ENCODE results near the gene FARSA. TPM values are rescaled to one million over a fixed set of nuclear protein-coding genes. Genes with fewer than 3 reads are reported as not detected.
"Not testable (repeated sequence)": the region's sequence is repeated elsewhere in the genome, so short reads cannot be mapped to it uniquely, and the experiment has no call there.

Gene FARSA
- total RNA-seq, 1 experiment from 2014 or later, result 86.6 TPM

DNA sequence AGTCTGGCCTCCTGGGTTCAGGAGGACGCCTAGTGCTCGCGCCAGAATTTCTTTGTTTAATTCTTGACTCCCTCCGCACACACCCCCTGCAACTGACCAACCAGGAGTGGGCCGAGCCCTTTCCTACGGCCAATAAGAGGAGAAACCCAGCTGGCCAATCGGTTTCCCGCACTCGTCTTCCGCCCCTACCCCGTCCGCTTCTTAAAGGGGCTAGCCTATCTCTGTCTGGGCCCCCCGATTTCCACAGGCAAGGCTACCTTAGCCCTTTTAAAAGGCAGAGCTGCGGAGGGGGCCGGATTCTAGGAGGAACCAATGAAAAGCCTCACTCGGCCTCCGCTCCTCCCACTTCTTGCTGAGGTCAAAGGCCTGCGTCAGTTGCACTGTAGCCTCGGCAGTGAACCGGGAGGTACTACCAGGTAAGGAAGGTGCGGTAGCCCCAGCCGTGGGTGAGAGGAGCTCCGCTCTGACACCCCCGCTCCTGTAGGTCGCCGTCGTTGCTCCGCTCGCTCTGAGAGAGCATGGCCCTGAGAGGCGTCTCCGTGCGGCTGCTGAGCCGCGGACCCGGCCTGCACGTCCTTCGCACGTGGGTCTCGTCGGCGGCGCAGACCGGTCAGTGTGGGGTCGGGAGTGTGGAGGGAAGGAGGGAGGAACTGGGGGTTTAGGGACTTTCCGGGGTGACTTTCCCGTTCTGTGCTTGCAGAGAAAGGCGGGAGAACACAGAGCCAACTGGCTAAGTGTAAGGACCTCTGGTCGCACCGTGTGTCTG is 42.5 kb downstream of the FARSA start, which contains the start of gene GCDH:
Gene GCDH, plus strand, starts transcription at position 374 of the 766 bp plus-strand sequence. Its CDS starts 145 bp downstream, at position 519.
- peak; percentile 99 for DNase-seq (ENCODE audit: low read depth)

DNA sequence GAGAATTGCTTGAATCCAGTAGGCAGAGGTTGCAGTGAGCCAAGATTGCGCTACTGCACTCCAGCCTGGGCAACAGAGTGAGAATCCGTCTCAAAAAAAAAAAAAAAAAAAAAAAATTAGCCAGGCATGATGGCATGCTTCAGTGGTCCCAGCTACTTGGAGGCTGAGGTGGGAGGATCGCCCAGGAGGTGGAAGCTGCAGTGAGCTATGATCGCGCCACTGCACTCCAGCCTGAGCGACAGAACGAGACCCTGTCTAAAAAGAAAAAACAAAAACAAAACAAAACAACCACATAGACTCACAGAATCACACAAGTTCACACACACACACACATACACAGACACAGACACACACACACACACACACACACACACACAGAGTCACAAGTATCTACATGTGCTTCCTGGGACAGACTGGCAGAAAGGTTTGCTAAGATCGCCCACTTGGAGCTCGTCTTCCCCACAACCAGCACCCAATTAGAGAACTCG is 43.2 kb downstream of the FARSA start:
- not testable (repeated sequence) for DNase-seq (ENCODE audit: low read depth)

DNA sequence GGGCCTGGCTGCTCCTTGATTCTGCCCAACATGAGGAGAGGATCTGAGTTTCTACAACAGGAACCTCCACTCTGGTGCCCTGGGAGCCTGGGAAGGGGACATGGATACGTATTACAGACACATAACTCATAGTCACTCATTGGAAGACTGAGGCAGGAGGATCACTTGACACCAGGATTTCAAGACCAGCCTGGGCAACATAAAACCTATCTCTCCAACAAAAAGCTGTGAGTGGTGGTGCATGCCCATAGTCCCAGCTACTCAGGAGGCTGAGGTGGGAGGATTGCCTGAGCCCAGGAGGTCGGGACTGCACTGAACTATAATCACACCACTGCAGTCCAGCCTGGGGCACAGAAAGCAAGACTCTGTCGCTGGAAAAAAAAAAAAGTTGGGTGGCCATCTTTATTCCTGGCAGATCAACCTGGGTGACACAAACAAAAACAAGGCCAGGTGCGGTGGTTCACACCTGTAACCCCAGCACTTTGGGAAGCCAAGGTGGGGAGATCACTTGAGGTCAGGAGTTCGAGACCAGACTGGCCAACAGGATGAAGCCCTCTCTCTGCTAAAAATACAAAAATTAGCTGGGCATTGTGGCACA is 45.4 kb downstream of the FARSA start:
- no peak for DNase-seq (ENCODE audit: low read depth)

DNA sequence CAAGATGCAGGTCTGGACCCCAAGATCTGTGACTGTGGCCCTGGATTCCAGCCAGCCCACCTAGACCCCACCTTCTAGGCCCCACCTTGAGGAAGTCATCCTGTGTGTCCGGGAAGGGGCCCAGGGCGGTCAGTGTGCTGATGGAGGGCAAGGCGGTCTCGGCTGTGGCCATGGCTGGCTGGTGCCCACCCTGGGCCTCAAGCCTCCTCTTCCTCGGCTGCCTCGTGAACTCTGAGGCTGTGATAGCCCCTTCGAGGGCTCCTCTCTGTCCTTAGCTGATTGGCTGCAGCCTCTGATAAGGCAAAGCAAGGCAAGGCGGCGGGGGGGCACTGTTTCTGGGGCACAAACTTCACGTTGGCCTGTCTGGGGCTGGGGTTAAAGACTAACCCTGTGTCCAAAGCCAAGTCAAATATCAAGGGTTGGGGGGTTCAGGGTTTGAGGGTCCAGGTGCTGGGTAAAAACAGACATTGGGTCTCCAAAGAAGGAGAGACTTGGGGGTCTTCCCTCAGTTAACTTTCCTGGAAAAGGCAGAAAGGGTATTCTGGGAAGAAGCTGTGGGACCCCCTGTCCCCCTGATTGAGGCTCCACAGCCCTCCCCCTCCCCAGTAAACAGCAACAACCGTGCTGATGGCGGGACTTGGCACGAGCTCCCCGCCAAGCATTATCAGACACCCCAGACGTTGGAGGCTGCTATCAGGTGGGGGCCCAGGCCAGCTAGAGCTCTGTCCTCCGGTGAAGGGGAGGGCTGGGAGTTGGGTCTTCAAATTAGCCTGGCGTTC is 46.4 kb downstream of the FARSA start, which contains the start of gene KLF1:
Gene KLF1, minus strand, starts transcription at position 233 of the 779 bp plus-strand sequence. Its CDS starts 61 bp downstream, at position 172.
- DNase-seq (ENCODE audit: low read depth), result no peak

DNA sequence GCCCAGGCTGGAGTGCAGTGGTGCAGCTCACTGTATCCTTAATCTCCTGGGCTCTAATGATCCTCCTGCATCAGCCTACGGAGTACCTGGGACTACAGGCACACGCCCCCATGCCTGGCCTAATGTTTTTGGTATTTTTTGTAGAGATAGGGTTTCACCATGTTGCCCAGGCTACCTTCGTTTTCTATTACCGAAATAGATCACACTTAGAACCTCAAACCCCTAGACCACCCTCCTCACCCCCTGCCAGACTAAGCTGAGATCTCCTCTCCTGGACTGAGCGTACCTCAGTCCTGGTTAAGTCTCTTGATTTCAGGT is 46.9 kb downstream of the FARSA start:
- DNase-seq (ENCODE audit: low read depth), result no peak

DNA sequence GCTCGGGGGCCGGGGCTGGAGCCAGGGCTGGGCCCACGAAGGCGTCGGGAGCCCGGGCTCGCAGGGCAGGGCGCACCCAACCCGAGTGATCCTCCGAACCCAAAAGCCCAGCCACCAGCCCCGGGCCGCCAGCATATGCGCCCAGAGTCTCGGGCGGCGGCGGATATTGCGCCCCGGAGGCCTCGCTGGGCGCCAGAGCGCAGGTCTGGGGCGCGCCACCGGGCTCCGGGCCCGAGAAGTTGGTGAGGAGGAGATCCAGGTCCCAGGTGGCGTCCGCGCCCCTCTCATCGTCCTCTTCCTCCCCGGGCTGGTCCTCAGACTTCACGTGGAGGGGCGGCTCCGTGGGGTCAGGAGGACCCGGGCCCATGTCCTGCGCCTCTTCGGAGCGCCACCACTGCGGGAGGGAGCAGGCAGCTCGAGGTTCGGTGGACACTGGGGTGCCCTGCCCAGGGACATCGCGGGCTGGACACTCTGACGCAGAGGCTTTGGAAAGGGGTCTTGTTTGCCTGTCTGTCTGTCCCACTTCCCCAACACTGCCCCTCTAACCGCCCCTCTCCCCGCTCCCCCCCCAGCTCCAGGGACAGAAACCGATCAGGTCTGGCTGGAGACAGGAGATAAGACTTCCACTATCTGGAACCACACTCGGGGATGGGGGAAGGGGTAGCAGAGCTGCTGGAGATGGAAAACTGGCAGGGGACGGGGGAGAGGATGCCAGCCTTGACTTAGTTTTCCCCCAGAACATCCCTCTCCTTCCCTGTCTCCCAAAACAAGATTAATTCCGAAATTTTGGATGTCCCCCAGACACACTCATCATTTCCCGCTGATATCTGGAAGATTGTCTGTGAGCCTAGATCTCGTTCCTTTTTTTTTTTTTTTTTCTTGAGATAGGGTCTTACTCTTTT is 47.5 kb downstream of the FARSA start:
- DNase-seq (ENCODE audit: low read depth), result no peak

DNA sequence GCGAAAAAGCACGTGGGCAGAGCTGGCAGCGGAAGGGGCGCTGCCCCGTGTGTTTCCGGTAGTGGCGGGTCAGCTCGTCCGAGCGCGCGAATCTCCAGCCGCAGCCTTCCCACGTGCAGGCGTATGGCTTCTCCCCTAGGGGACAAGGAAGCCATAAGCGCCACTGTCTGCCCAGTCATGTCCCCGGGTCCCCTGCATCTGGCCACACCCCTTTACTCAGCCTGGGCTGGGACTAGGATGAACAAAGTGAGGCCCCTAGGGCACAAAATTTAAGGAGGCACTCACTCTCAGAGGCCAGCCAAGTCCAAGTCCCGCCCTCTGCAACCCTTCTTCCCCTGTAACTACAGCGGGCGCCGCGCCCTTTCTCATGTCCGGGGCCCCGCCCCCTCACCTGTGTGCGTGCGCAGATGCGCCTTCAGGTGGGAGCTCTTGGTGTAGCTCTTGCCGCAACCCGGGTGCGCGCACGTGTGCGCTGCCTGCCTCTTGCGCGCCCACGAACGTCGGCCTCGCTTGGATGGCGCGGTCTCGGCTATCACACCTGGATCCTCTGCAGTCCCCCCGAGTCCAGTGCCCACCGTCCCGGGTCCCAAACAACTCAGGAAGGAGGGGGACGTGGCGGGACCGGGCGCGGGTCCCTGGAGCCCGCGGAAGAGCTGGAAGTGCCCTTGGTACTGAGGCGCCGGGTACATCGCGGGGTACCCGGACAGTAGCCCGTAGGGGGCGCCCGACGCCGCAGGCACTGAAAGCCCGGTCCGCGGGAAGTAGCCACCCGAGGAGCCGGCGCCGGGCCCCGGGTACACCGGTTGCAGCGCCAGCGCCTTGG is 48.4 kb downstream of the FARSA start:
- DNase-seq (ENCODE audit: low read depth), result peak; percentile 35

DNA sequence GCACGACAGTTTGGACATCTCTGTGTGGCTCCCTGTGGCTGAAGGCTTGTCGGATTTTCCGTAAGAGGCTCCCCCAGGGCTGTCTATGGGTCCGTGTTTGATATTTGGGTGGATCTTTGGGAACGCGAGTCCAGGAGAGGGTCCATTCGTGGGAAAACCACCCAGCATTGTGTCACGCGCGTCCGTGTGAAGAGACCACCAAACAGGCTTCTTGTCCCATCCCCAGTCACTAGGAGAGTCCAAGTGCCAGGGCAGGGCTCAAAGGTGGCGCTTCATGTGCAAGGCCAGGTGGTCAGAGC is 48.9 kb downstream of the FARSA start:
- no peak for DNase-seq (ENCODE audit: low read depth)

DNA sequence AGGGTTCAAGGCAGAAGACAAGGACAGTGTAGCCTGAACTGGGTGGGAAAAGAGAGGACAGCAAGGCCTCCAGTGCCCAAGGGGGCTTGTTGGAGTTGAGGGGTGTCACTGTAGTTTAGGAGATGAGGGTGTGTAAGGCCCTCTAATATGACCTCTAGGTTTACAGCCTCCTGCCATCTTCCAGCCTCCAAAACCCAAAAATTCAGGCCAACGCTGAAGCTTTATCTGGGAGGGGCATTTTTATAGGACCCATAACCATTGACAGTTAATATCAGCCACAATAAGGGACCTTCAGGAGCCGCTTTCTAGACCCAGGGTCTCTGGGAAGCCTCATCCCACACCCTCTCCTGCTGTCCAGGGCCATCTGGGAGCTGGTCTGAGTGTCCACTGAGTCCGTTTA is 49.3 kb downstream of the FARSA start:
- no peak for DNase-seq (ENCODE audit: low read depth)

DNA sequence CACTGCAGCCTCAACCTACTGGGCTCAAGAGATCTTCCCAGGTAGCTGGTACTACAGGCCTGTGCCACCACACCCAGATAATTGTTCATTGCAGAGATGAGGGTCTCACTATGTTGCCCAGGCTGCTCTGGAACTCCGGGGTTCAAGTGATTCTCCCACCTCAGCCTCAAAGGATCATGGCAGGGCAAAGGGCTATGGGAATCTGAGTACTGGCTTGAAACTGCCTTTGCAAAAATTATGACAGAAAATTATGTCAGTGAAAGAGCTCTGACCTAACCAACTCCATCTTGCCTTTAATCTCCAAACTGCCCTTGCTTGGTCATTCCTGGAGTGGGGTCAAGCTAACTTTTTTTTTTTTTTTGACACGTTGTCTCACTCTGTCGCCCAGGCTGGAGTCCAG is 50.9 kb downstream of the FARSA start:
- no peak for DNase-seq (ENCODE audit: low read depth)

DNA sequence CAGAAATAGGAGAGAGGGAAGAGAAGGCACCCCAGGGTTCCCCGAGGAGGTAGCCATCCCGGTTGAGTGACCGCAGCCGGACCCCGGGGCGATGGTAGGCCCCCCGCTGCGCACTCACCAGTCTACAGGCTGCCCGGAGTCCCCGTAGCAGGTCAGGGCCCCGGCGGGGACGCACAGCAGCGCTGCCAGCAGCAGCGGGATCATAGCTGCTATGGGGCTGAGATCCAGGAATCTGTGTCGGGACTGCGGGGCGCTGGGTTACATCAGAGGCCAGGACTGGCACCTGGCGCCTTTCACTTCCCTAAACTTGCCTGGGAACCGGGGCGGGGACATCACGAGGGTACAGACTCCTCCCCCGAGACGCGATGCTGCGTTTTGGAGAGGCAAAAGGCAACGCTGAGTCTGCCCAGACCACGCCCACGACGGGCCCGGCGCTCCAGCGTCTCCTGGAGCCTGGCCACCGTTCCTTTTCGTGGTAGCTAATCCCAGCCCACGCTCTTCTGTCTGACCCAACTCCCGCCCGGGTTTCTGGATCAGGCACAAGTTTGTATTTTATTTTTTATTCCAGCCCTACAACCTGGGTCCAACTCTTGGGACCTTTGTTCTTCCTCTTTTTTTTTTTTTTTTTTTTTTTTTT is 52.2 kb downstream of the FARSA start, which contains the start of gene DNASE2:
Gene DNASE2, minus strand, starts transcription at position 278 of the 637 bp plus-strand sequence. Its CDS starts 74 bp downstream, at position 204.
- peak; percentile 95 for DNase-seq (ENCODE audit: low read depth)

DNA sequence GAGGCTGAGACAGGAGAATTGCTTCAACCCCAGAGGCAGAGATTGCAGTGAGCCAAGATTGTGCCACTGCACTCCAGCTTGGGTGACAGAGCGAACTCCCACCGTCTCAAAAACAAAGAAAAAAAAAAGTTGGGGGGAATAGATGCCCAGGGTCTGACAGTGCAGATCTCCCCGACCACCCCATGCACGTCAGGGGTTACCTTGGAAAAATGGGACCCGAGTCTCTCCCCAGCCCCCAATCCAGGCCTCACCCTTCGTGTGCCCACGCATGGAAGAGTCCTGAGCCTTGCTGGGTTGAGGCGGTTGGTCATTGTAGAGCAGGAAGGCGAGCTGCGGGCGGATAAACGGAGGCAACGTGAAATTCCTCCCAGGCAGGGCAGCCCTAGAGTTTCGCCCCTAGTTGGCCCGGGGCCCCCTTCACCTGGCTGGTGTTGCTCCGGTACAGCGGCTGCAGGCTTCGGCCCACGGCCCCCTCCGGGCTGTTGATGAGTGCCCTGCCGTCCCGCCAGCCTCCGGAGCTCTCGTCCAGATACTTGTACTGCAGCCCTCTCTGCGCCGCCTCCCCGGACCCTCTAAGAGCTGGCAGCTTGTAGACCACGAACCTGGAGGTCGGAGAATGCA is 52.9 kb downstream of the FARSA start:
- DNase-seq (ENCODE audit: low read depth), result peak; percentile 25

DNA sequence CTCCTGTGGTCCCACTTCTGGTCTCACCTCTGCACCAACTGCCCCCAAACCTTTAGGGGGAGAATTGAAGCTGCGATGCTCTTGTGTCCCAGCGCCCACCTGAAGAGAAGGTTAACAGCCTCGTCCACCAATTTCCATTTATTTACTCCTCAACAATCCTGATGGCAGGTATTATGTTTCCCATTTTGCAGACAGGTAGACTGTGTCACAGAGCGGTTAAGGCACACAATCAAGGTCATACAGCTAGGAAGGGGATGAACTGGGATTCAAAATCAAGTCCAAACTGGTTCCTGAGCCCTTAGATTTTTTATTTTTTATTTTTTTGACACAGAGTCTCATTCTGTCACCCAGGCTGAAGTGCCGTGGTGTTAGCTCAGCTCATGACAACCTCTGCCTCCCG is 58.4 kb downstream of the FARSA start:
- DNase-seq (ENCODE audit: low read depth), result no peak

DNA sequence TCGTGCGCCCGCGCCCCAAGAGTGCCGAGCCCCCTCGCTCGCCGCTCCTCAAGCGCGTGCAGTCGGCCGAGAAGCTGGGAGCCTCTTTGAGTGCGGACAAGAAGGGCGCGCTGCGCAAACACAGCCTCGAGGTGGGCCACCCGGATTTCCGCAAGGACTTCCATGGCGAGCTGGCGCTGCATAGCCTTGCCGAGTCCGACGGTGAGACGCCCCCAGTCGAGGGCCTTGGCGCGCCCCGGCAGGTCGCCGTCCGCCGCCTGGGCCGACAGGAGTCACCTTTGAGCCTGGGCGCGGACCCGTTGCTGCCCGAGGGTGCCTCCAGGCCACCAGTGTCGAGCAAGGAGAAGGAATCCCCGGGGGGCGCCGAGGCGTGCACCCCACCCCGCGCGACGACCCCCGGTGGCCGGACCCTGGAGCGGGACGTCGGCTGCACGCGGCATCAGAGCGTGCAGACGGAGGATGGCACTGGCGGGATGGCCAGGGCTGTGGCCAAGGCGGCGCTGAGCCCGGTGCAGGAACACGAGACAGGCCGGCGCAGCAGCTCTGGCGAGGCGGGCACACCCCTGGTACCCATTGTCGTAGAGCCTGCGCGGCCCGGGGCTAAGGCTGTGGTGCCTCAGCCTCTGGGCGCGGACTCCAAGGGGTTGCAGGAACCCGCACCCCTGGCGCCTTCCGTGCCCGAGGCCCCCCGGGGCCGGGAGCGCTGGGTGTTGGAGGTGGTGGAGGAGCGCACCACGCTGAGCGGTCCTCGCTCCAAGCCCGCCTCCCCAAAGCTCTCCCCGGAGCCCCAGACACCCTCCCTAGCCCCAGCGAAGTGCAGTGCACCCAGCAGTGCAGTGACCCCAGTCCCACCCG is 59.4 kb downstream of the FARSA start:
- DNase-seq (ENCODE audit: low read depth), result no peak

DNA sequence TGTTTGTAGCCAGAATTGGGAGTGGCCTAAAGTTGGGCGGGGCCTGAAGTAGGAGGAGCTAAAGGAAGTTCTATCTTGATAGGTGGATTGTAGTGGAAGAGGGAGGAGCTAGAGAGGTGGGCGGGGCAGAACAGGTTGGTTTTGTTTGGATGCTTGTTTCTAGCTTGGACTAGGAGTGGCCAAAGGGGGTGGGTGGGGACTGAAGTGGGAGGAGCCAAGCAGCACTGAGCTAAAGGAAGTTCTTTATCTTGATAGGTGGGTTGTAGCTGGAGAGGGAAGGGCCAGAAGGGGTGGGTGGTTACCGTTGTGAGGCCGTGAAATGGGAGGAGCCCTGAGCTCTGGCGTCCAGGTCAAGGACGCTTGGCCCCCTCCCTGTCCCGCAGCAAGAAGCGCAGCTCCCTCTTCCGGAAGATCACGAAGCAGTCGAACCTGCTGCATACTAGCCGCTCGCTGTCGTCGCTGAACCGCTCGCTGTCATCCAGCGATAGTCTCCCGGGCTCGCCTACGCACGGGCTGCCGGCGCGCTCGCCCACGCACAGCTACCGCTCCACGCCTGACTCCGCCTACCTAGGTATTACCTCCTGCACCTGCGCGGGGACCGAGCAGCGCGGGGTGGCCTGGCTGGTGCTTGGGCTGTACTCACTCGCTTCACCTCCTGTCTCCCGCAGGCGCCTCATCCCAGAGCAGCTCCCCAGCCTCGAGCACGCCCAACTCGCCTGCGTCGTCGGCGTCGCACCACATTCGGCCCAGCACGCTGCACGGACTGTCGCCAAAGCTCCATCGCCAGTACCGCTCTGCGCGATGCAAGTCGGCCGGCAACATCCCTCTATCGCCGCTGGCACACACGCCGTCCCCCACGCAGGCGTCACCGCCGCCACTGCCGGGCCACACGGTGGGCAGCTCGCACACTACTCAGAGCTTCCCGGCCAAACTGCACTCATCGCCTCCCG is 60.3 kb downstream of the FARSA start:
- DNase-seq (ENCODE audit: low read depth), result peak; percentile 25
